SK-N-SH treated with all-trans-retinoic acid at 6 μM for 48 hours (cell line): Measurements from ENCODE around the gene CFDP1.

Source experiments
- CREB5 ChIP-seq: fragments of 250-450 bp; sonication (Bioruptor Pico); IDR thresholded peaks from 2 replicates; pipeline ENCODE4 v1.5.1; 2020; ENCODE audit warnings: low read depth, mild to moderate bottlenecking, moderate library complexity
- GLIS3 ChIP-seq: fragments of 250-450 bp; sonication (Bioruptor Pico); IDR thresholded peaks from 2 replicates; pipeline ENCODE4 v1.5.0; 2020; ENCODE audit warnings: mild to moderate bottlenecking, moderate library complexity
- ISL1 ChIP-seq: fragments of 250-450 bp; sonication (Bioruptor Pico); IDR thresholded peaks from 2 replicates; pipeline ENCODE4 v2.1.2; 2022; ENCODE audit warnings: mild to moderate bottlenecking, moderate library complexity
- SNAI2 ChIP-seq: fragments of 250-450 bp; sonication (Bioruptor Pico); IDR thresholded peaks from 2 replicates; pipeline ENCODE4 v1.5.0; 2020; ENCODE audit warnings: mild to moderate bottlenecking, moderate library complexity
- ZNF70 ChIP-seq: fragments of 450-650 bp; formaldehyde crosslinking; IDR thresholded peaks from 2 replicates; pipeline ENCODE4 v1.5.0; 2020; ENCODE audit warnings: mild to moderate bottlenecking, moderate library complexity

- TF ChIP-seq ISL1 (CRISPR knock-in tag) (no peak), SNAI2 (no peak), GLIS3 (CRISPR knock-in tag) (no peak), ZNF70 (CRISPR knock-in tag) (no peak), CREB5 (CRISPR knock-in tag) (no peak)
Measured at GRCh38 chr16:75460446-75460845, 27.1 kb upstream of the CFDP1 start.
